NCI-H524 (cell line): ENCODE measurements around the gene LRCH4.

ENCODE experiments used
- DNase-seq, 2 experiments: peaks; one replicate each; lab custom pipeline; 2025; lab: John Stamatoyannopoulos, UW

LRCH4 gene

DNA sequence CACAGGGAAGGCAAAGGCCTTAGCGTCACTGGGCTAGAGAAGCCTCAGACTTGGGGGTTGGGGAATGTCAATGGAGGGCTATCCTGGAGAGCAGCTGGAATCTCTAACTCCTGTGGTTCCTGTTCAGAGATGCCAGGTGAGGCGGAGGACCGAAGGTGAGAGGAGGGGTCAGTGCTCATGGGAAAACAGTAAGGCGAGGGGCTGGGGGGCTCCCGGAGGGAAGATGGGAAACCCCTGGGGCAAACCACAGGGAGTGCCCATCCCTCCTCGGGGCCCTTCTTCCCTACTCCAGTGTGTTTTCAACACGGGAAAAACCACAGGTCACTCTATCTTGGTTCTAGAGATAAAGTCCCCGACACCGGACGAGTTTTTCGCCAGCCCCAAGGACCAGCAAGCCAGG, 3.3 kb downstream of the LRCH4 start:
- no peak for DNase-seq

DNA sequence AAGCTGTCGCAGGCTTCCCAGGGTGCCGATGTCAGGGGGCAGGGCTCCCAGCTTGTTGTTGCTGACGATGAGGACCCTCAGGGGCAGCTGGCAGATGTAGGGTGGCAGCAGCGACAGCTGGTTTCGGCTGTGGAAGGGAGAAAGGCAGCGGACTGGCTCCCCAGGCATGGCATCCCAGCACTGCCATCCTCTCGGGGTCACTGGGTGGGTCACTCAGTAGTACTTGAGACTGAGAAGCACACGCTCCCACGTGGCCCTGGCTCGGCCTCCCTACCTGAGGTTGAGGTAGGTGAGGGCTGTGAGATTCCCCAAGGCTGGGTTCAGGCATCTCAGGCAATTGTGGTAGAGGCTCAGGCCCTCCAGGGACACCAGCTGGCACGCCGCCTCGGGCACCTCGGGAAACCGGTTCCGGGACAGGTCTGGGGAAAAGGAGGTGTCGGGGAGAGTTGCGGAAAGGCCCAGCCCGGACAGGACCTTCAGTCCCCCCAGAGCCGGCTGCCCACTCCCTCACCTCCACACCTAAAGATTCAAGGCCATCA, 3.8 kb downstream of the LRCH4 start:
- peak in 1 of 2 experiments; percentile 23 for DNase-seq

DNA sequence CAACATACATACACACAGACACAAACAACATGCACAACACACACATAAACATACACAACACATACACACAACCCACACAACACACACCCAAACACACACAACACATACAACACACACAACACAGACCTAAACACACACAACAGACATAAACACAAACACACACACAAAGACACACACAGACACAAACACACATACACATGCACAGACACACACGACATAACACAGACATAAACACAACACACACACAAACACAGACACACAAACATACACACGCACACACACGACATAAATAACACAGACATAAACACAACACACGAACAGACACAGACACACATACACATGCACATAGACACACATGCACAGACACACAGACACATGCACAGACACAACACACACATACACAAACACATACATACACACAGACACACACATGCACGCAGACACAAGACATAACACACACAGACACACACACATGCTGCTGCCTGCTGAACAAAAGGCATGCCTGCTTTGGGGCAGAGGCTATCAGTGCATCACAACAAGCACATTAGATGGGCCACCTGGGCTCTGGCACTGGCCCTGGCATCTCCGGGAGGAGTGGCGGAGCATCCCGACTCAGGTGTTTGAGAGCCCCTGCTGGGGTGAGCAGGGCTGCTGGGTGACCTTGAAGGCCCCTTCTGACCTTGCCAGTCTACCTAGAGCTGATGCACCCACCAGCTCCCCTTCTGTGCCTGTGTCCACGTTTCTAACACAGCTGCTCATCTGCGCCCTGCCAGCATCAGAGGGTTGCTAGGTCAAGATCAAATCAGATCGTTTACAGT, 5.3 kb downstream of the LRCH4 start:
- no peak for DNase-seq

- DNase-seq, result no peak
These were observed 7.4 kb downstream of the LRCH4 start for GRCh38 chr7:100578246-100579183.

GRCh38 chr7:100577507-100577906, 8.4 kb downstream of the LRCH4 start:
- DNase-seq, result no peak

DNA sequence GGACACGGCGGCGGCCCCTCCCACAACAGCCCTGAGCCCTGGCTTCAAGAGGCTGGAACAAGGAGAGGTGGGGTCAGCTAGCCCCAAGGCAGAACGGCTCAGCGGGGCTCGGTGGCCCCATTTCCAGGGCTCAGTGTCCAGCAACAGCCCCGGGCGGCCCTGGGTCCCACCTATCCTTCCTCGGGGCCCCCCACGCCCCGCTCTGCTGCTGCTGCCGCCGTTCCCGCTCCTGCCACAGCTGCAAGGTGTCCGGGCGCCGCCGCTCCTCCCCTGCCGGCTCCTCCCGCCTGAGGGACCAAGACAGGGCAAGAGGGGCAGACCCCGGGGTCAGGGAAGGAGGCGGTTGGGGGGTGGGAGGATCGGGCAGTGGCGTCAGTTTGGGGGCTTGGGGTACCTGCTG, 8.8 kb downstream of the LRCH4 start:
- no peak for DNase-seq

DNA sequence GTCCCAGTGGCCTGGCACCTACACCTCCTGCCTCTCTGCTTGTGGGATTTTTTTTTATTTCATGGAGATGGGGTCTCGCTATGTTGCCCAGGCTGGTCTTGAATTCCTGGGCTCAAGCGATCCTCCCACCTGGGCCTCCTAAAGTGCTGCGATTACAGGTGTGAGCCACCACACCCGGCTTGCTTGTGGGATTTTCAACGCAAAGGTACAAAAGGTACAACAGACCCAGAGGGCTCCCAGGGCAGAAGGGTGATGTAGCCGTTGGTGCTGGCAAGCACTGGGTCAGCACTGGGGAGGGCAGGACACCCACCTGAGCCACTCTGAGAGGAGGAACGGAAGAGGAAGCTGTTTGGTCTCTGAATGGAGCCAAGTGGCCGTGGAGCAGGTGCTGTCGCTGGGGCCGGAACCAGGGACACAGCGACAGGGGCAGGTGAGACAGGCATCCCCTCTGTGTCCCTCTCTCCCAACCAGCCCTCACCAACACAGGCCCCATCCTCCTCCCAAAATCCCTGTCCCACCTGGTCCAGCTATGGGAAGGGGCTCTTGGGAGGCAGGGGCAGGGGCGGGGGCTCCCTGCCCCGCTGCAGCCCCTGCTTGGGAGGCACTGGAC, 9.4 kb downstream of the LRCH4 start:
- DNase-seq, result no peak

DNA sequence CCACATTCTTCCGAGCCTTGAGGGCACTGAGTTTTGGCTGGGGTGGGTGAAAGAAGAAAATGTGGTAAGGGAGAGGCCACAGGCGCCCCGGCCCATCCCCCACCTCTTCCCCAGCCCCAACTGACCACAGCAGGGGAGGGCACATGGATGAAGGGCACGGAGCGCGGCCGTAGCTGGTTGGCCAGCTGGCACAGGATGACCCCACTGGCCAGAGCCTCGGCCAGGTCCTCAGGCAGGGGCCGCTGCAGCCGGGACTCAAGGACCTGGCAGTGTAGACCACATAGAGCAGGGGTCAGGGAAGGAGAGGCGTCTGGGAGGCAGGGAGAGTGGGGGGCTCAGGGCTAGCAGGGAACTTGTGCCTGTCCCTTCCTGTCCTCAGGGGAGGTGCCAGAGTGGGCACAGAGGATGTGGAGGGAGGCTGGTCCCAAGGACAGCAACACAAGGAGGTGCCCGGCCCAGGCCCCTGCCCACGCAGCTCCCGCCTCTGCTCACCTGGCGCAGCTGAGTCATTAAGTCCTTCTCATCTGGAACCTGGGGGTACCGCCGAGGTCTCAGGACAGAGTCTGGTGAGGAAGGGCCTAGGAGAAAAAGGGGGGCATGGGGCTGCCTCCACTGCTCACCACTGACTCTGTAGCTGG, 10.1 kb downstream of the LRCH4 start:
- no peak for DNase-seq

- no peak for DNase-seq
These were observed 10.7 kb downstream of the LRCH4 start for GRCh38 chr7:100575206-100575631.

DNA sequence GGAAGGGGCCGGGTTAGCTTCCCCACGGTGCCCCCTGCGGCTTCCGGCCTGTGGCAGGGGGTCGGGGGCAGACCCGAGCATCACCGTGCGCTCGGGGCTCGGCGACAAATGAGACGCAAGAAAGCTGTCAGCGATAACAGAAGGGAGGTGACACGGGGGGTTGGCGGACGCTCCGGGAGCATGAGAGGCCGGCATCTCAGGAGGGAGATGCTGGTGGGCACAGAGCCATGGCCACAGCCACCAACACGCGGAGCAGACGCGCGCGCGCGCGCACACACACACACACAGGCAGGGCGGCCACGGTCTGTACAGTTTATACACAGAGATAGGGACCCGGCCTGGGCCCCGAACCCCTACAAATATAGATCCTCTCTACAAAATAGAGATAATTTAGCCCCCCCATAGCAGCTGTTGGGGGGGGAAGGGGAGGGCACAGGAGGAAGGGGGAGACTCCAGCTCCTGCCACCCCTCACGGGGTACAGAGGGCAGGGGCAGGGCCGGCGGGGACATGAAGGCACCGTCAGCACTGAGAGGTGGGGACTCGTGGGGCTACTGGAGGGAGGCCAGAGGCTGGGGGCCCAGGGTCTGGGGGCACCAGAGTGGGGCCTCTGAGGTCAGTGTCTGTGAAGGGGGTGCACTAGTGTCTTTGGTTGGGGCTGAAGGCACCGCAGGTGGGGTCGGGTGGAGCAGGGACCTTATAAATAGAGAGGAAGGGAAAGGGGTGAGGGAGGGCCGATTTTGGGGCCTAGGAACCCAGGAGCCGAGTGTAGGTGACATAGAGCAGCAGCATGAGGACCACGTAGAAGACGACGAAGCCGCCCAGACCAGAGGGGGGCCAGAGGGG, 11.3 kb downstream of the LRCH4 start:
- DNase-seq, result no peak

DNA sequence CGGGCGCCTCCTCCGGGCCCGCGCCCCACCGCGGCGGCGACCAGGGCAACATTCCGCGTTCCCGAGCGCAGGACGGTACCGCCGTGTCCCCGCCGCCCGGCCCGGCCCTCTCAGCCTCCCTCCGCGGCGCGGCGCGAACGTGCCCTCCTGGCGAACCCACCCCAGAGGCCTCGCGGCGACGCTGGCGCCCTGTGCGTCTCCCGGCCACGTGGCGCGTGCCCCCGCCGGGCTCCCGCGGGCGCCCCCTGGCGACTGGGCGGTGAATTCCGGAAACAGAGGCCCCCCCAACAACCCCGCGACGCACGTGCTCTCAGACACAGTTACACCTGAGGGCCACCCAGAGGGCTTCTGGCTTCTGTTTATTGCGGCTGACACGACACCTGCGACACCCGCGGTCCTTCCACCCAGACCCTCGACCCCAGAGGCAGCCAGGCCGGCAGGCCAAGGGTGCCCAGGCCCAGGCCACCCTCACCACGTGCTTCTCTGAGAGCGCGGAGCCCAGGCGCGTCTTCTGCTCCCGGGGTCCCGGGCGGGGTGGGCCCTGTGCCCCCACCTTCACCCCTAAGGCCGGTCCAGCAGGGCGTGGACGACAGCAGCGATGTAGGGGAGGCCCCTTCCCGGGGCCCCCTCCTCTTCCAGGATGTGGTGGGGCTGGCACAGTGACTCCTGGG, 12.1 kb downstream of the LRCH4 start, which contains the start of gene SAP25:
Gene SAP25, minus strand, starts transcription at position 210 of the 671 bp plus-strand sequence. Its CDS starts 158 bp downstream, at position 52.
- DNase-seq, result no peak

GRCh38 chr7:100572949-100573675, 12.8 kb downstream of the LRCH4 start:
- no peak for DNase-seq

GRCh38 chr7:100572281-100572948, 13.5 kb downstream of the LRCH4 start:
- no peak for DNase-seq

DNA sequence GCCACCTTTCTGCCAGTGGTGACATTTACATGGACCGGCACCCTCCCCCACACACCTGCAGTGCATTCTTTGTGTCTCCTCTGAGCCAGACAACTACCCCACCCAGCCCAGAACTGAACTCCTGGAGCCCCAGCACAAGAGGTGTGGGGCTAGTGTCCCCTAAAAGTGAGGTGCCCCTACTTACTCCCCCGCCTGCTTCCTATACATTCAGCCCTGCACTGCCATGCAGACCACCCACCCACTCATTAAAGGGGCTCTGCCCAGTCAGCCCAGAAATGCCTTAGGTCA, 14.2 kb downstream of the LRCH4 start:
- DNase-seq, result no peak

DNA sequence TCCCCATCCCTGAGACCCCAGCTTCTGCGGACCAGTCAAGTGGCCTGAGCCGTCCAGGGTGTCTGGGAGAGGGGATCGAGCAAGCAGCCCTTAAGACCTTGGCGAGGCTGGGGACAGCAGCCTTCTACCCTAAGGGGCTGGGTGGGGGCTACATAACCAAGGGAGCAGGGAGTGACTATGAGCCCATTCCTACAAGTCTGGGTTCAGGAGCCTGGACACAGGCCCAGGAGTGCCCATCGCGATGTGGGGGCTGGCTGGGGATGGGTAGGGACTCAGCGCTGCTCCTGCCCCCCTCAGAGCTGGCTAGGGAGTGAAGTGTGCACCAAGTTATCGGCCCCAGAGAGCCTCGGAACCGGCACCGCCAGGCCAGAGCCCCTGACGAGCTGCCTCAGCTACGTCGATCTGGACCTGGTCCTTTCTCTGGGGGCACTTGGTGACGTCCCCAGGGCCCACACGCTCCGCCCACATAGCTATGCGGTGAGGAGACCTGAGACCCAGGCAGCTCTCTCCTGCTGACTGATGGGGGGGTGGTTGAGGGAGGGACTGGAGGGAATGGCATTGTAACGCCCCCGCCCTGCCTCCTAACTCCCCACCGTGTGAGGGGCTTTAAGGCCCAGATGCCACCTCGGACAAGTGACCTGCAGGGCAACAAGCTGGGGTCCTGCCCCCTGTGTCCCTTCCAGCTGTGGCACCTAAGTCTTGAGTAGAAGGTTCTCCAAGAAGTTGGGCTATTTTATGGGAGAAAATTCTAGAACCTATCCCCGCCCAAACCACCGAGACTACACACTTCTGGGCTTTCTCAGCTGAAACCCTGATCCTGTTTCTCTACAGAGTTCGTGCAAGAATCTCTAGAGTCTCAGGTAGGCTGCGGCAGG, 14.7 kb downstream of the LRCH4 start:
- DNase-seq, result no peak

- peak; percentile 16 to 65 for DNase-seq
These were observed 16.8 kb downstream of the LRCH4 start for GRCh38 chr7:100568896-100569844.
